Activated CD4-positive, alpha-beta T cell treated with anti-CD3 and anti-CD28 coated beads, Interleukin-2, amount 10 ng/mL, durations not matched to agents 7 days and 5 days (primary cell): ENCODE results near the gene OR1M1. TPM values are rescaled to one million over a fixed set of nuclear protein-coding genes. Genes with fewer than 3 reads are reported as not detected.

Experiments used
- CTCF ChIA-PET: fragments of 350-600 bp; sonication (Branson Sonifier 250); formaldehyde crosslinking; loops from one replicate; lab custom pipeline; 2021; ENCODE audit warnings: antibody characterized with exemption; lab: Charles Lee
- POLR2A ChIA-PET: fragments of 350-600 bp; sonication (Branson Sonifier 250); formaldehyde crosslinking; loops from one replicate; lab custom pipeline; 2021; ENCODE audit warnings: antibody characterized with exemption; lab: Charles Lee
- DNase-seq: peaks from one replicate; pipeline ENCODE4 v3.0.0-alpha.2; 2020
- H3K27ac Mint-ChIP-seq: one replicate; pipeline ENCODE4 v1.8.0; 2021; ENCODE audit warnings: mild to moderate bottlenecking, moderate library complexity, mixed read lengths
- H3K27me3 Mint-ChIP-seq: one replicate; pipeline ENCODE4 v1.8.0; 2021; ENCODE audit warnings: mixed read lengths
- H3K36me3 Mint-ChIP-seq: one replicate; pipeline ENCODE4 v1.8.0; 2021; ENCODE audit warnings: low read depth, mixed read lengths
- H3K4me1 Mint-ChIP-seq: one replicate; pipeline ENCODE4 v1.8.0; 2021; ENCODE audit warnings: mixed read lengths
- H3K4me3 Mint-ChIP-seq: one replicate; pipeline ENCODE4 v1.8.0; 2021; ENCODE audit warnings: mild to moderate bottlenecking, moderate library complexity, mixed read lengths
- H3K9me3 Mint-ChIP-seq: one replicate; pipeline ENCODE4 v1.8.0; 2021; ENCODE audit warnings: mixed read lengths
- total RNA-seq, 2 experiments: library from RNA; stranded (reverse); gene quantifications; one replicate each; pipeline ENCODE4 v1.2.3, GENCODE V29; 2021

The OR1M1 gene
- total RNA-seq, 2 experiments from 2014 or later: not detected

- DNase-seq: no peak
- no peak overlapping the region for H3K4me3 Mint-ChIP-seq
- ChIA-PET CTCF (no interaction called here), POLR2A (no interaction called here)
- no peaks in the 10 kb centered on the region for H3K4me1 Mint-ChIP-seq
- H3K9me3 Mint-ChIP-seq: no peaks in the 10 kb centered on the region
- no peaks in the 10 kb centered on the region for H3K36me3 Mint-ChIP-seq
- H3K27me3 Mint-ChIP-seq: no peaks in the 10 kb centered on the region
- H3K27ac Mint-ChIP-seq: no peak overlapping the region
Measured at GRCh38 chr19:9109959-9110358, 23.1 kb downstream of the OR1M1 start.

- Mint-ChIP-seq H3K9me3 (peaks cover 2% of the 10 kb centered on the region), H3K27ac (no peak within 1 kb of the TSS), H3K27me3 (no peaks in the 10 kb centered on the region), H3K4me3 (no peak within 1 kb of the TSS), H3K4me1 (no peaks in the 10 kb centered on the region), H3K36me3 (no peaks in the 10 kb centered on the region)
- POLR2A ChIA-PET: no interaction called here
- DNase-seq: no peak
- CTCF ChIA-PET: no interaction called here
Measured at GRCh38 chr19:9115307-9115813, 28.5 kb downstream of the OR1M1 start, which contains the start of gene OR7G1. TSS of gene OR7G1 (minus strand) at chr19:9115763. CDS start at chr19:9115763, 0 bp downstream.

GRCh38 chr19:9116547-9116946, 29.7 kb downstream of the OR1M1 start:
- CTCF ChIA-PET: no interaction called here
- POLR2A ChIA-PET: no interaction called here
- H3K4me3 Mint-ChIP-seq: no peak overlapping the region
- no peak for DNase-seq
- H3K9me3 Mint-ChIP-seq: peaks cover 2% of the 10 kb centered on the region
- H3K36me3 Mint-ChIP-seq: no peaks in the 10 kb centered on the region
- H3K27ac Mint-ChIP-seq: no peak overlapping the region
- H3K4me1 Mint-ChIP-seq: no peaks in the 10 kb centered on the region
- no peaks in the 10 kb centered on the region for H3K27me3 Mint-ChIP-seq

DNA sequence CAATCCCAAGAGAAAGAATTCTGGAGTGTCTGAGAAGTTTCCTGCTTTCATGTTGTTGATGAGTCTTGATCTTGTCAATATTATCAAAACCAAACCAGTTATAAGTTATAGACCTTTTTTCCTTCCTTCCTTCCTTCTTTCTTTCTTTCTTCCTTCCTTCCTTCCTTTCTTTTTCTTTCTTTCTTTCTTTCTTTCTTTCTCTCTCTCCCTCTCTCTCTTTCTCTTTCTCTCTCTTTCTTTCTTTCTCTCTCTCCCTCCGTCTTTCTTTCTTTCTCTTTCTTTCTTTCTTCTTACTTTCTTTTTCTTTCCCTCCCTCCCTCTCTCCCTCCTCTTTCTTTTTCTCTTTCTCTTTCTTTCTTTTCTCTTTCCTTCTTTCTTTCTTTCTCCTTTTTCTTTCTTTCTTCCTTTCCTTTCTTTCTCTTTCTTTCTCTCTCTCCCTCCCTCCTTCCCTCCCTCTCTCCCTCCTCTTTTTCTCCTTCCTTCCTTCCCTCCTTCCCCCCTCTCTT, 40.1 kb downstream of the OR1M1 start, which contains the start of gene OR7G3:
OR7G3 (minus strand) TSS at position 51 of the 506 bp plus-strand sequence; CDS start at position 51, 0 bp downstream.
- Mint-ChIP-seq H3K4me1 (no peaks in the 10 kb centered on the region), H3K27ac (no peak within 1 kb of the TSS), H3K4me3 (no peak within 1 kb of the TSS), H3K27me3 (no peaks in the 10 kb centered on the region), H3K36me3 (no peaks in the 10 kb centered on the region), H3K9me3 (no peaks in the 10 kb centered on the region)
- ChIA-PET POLR2A (no interaction called here), CTCF (no interaction called here)
- no peak for DNase-seq

- ChIA-PET POLR2A (no interaction called here), CTCF (no interaction called here)
- no peaks in the 10 kb centered on the region for H3K27me3 Mint-ChIP-seq
- H3K4me3 Mint-ChIP-seq: no peak overlapping the region
- no peak overlapping the region for H3K27ac Mint-ChIP-seq
- no peaks in the 10 kb centered on the region for H3K9me3 Mint-ChIP-seq
- no peaks in the 10 kb centered on the region for H3K36me3 Mint-ChIP-seq
- no peaks in the 10 kb centered on the region for H3K4me1 Mint-ChIP-seq
- no peak for DNase-seq
Measured at GRCh38 chr19:9128171-9128570, 41.3 kb downstream of the OR1M1 start.

DNA sequence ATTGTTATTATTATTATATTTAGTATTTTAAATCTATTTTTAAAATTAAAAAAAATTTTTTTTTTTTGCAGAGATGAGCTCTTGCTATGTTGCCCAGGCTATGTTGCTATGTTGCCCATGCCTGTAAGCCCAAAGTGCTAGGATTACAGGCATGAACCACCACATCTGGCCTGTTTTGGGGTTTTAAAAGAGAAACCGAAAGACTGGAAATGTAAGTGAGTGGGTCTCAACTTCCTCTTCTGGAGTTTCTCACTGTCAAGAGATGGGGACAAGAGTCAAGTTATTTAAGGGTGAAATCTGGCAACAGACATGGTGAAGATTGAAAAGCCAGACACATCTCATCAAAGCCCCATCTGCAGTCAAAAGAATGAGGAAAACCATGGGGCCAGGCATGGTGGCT, 44.1 kb downstream of the OR1M1 start:
- no peaks in the 10 kb centered on the region for H3K36me3 Mint-ChIP-seq
- no peaks in the 10 kb centered on the region for H3K27me3 Mint-ChIP-seq
- no peak overlapping the region for H3K27ac Mint-ChIP-seq
- H3K4me1 Mint-ChIP-seq: no peaks in the 10 kb centered on the region
- no peaks in the 10 kb centered on the region for H3K9me3 Mint-ChIP-seq
- POLR2A ChIA-PET: no interaction called here
- no peak for DNase-seq
- CTCF ChIA-PET: interaction anchor here (1.4 kb wide), 1 partner anchor 28 kb away, joined by 3 read pairs; no protein-coding TSS in a partner anchor
- no peak overlapping the region for H3K4me3 Mint-ChIP-seq

GRCh38 chr19:9132422-9132821, 45.6 kb downstream of the OR1M1 start:
- ChIA-PET POLR2A (no interaction called here), CTCF (interaction anchor here (0.6 kb wide), 4 partner anchors 389 to 1184 kb away, joined by 3 to 8 read pairs (median 3); no protein-coding TSS in a partner anchor)
- H3K4me1 Mint-ChIP-seq: peaks cover 7% of the 10 kb centered on the region
- no peak for DNase-seq
- no peaks in the 10 kb centered on the region for H3K27me3 Mint-ChIP-seq
- H3K4me3 Mint-ChIP-seq: no peak overlapping the region
- H3K9me3 Mint-ChIP-seq: no peaks in the 10 kb centered on the region
- H3K36me3 Mint-ChIP-seq: no peaks in the 10 kb centered on the region
- no peak overlapping the region for H3K27ac Mint-ChIP-seq

DNA sequence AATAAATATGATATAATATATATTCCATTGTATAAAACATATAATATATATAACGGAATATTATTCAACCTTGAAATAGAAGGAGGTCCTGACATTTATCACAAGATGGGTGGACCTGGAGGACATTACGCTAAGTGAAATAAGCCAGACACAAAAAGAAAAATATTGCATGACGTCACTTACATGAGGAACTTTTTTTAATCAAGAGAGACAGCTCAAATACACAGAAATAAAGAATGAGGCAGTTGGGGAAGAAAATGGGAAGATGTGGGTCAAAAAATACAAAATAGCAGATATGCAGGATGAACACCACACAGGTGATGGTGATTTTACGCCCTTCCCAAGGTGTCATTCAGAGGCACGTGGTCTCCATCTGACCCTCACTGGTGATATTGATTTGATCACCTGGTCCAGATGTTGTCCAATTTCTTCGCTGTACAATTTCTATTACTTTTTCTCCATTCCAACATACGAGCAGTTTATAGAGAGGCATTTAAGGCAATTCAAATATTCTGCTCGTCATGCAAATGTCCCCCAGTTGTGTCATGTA, 52.8 kb downstream of the OR1M1 start:
- peaks cover 16% of the 10 kb centered on the region for H3K9me3 Mint-ChIP-seq
- H3K4me1 Mint-ChIP-seq: peaks cover 38% of the 10 kb centered on the region
- no peak for DNase-seq
- peaks cover 35% of the 10 kb centered on the region for H3K36me3 Mint-ChIP-seq
- POLR2A ChIA-PET: no interaction called here
- peak overlapping the region; percentile 92 for H3K4me3 Mint-ChIP-seq
- peak overlapping the region; percentile 96 for H3K27ac Mint-ChIP-seq
- CTCF ChIA-PET: no interaction called here
- H3K27me3 Mint-ChIP-seq: no peaks in the 10 kb centered on the region

GRCh38 chr19:9140159-9140874, 53.5 kb downstream of the OR1M1 start, which contains the start of gene ZNF317:
TSS of gene ZNF317 (plus strand) at chr19:9140397. CDS start at chr19:9156017, 15,620 bp downstream.
- H3K36me3 Mint-ChIP-seq: peaks cover 41% of the 10 kb centered on the region
- POLR2A ChIA-PET: no interaction called here
- H3K4me1 Mint-ChIP-seq: peaks cover 38% of the 10 kb centered on the region
- peak; percentile 96 for DNase-seq
- H3K9me3 Mint-ChIP-seq: peaks cover 19% of the 10 kb centered on the region
- H3K27me3 Mint-ChIP-seq: no peaks in the 10 kb centered on the region
- peak within 1 kb of the TSS; percentile 96 for H3K27ac Mint-ChIP-seq
- CTCF ChIA-PET: no interaction called here
- peak within 1 kb of the TSS; percentile 92 for H3K4me3 Mint-ChIP-seq

- peaks cover 82% of the 10 kb centered on the region for H3K36me3 Mint-ChIP-seq
- CTCF ChIA-PET: no interaction called here
- H3K27me3 Mint-ChIP-seq: no peaks in the 10 kb centered on the region
- no peak overlapping the region for H3K4me3 Mint-ChIP-seq
- no peak overlapping the region for H3K27ac Mint-ChIP-seq
- peaks cover 32% of the 10 kb centered on the region for H3K4me1 Mint-ChIP-seq
- POLR2A ChIA-PET: no interaction called here
- H3K9me3 Mint-ChIP-seq: peaks cover 48% of the 10 kb centered on the region
- DNase-seq: no peak
Measured at GRCh38 chr19:9144920-9145319, 58.1 kb downstream of the OR1M1 start.

Other genes with a start within 250 kb of the OR1M1 start
- not detected for gene MUC16, start 76.7 kb upstream of the OR1M1 start, total RNA-seq
- not detected for gene OR7G2, start 20.4 kb downstream of the OR1M1 start, total RNA-seq
- not detected for gene OR7G1, start 28.7 kb downstream of the OR1M1 start, total RNA-seq
- gene OR7G3, start 39.9 kb downstream of the OR1M1 start, total RNA-seq: not detected
- 10 to 100 TPM; 40.2 to 42.0 TPM for gene ZNF317, start 53.3 kb downstream of the OR1M1 start, total RNA-seq
- not detected for gene OR7D2, start 91.9 kb downstream of the OR1M1 start, total RNA-seq
- not detected for gene OR7D4, start 132.5 kb downstream of the OR1M1 start, total RNA-seq
- gene OR7E24, start 163.9 kb downstream of the OR1M1 start, total RNA-seq: not detected
- 10 to 100 TPM in 1 of 2 experiments, 1 to 10 TPM in 1; 9.2 to 10.6 TPM for gene ZNF699, start 222.8 kb downstream of the OR1M1 start, total RNA-seq
- gene ZNF559, start 237.1 kb downstream of the OR1M1 start, total RNA-seq: 10 to 100 TPM; 14.2 to 15.2 TPM